ENCODE measurements around the gene PITPNM3. TPM values are rescaled to one million over a fixed set of nuclear protein-coding genes. Genes with fewer than 3 reads are reported as not detected.
"Not testable (repeated sequence)": the region's sequence is repeated elsewhere in the genome, so short reads cannot be mapped to it uniquely, and the experiment has no call there.

Gene PITPNM3
- total RNA-seq, 1 donor from 2014 or later = 13.9 TPM

DNA sequence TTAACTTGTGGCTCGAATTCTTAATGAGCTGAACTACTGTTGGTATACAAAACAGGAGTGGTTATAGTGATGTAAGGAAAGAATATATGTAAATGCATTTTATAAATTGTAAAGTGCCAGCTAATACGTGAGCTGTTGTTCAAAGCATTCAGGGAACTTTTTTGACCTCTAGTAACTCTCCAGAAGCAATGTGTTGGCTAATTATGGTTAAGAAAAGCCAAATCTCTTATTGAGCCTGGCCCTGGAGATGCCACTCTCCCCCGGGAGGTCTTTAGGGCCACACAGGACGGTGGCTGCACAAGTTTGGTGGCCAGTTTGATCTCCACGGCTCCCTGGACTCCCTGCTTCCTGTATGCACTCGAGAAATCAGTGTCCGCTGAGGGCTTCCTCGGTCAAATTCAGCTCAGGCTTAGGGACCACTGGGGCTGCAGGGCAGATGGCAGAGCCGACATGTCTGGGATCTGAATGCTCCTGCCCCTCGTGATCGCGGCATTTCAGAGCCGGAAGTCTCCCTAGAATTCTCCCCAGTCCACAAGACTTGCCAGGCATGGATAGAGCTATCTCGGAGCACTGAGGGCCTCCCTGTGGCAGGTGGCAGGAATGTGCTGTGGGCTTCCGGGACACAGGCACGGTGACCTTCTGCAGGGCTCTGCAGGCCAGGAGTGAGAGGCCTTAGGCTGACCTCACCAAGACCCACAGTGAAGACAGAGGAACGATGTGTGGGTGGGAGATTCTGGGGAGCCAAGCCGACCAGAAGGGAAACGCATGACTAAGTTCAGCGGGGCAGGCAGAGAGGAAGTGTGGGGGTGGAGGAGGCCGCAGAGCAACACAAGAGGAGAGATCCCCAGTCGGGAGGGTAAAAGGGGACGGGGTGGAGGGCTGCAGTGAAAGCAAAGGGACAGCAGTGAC lies 18.6 kb upstream of the PITPNM3 start:
- DNase-seq = no peak

DNA sequence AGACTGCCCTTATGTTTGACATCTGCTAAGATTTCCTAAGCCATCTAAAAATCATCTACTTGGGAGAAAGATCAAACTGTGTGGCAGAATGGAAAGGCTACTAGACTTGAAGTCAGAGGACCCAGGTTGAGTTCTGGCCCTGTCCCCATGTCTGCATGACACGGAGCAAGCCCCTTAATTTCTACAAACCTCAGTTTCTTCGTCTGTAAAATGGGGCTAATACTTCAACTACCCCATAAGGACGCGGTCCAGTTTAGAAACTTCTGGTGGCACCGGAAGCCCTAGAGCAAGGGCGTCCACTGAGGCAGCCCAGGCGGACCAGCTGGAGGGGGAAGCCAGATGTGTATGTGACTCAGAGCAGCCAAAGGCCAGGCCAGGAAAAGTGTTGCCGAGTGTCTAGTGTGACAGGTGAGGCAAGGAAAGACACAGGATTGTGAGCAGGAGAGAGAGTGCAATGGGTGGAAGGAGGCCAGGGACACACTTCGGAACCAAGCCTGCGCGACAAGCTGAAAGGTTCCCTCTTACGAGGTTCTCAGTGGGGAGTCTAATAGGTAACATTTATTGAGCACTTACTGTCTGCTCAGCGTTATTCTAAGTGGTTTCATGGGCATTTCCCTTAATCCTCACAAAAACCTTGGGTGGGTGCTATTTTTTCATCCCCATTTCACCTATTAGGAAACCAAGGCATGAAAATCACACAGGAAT lies 17.8 kb upstream of the PITPNM3 start:
- DNase-seq = no peak

DNA sequence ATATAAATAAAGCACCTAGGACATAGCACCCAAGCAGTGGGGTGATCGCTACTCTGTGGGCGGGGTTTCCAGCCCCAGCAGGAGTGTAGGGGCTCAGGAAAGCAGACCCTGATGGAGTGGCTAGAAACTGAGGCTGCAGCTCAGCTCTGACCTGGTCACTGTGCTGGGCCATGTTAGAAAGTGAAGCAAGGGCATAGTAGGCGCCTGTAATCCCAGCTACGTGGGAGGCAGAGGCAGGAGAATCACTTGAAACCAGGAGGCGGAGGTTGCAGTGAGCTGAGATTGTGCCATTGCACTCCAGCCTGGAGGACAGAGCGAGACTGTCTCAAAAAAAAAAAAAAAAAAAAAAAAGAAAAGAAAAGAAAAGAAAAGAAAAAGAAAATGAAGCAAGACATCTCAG lies 17.1 kb upstream of the PITPNM3 start:
- DNase-seq = not testable (repeated sequence)

DNA sequence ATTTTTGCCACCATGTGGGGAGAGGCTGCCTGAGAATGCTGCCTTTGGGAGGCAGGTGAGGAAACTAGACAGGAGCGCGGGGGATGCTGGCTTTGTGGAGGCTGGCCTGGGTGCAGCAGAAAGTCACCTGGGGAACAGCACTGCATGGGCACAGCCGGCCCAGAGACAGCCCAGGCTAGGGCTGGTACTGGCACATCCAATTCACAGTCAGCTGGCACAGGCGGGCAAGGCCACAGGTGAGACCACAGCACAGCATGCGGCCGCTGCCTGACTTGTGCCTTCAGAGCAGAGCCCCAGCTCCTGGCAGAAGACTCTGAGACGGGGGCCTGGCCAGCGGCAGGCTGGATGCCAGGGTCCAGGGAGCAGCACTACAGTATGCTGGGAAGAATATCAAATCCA lies 16.6 kb upstream of the PITPNM3 start:
- DNase-seq = no peak

DNA sequence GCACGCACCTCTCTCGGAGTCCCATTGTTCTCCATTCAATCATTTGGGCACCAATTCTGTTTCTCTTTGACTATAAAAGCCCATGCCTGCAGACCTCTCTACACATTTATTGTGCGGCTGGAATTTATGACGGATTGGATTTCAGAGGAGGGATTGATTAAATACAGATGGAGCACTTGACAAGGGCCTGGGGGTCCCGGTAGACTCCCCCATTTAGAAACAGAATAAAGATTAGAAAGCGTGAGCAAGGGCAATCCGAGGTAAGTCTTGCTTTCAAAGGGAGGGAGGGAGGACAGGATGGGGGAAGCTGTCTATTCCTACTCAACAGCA lies 15.1 kb upstream of the PITPNM3 start:
- no peak for DNase-seq

DNA sequence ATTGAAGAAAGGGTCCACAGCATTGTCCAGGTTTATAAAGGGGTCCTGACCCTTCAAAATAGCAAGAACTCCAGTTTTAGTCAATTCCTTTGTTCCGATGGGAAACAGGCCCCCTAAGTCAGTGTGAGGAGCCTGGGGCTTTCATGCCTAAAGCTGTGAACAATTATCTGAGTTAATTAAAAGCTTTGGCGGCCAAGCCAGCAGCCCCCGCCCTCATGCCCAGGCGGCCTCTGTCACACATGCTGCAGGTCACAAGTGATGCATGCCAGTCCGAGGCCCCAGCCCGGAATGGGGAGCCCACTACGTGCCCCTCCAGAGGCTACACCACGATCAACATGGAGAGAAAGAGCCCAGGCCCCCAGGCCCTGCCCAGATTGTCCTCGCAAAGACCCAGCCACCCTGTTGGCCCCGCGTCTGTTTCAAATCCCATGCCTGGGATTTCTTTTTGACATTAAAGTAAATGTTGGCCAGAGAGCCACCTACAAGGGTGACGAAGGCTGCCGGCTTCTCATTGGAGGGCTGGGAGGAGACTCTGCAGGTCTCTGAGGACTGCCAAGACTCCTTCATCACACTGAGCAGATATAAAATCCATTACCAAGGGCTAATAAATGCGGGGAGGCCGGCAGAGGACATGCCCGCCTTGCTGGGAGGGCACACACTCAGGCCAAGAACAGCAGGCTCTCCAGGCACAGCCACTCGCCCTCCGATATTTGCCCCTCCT lies 14.5 kb upstream of the PITPNM3 start:
- DNase-seq = no peak

DNA sequence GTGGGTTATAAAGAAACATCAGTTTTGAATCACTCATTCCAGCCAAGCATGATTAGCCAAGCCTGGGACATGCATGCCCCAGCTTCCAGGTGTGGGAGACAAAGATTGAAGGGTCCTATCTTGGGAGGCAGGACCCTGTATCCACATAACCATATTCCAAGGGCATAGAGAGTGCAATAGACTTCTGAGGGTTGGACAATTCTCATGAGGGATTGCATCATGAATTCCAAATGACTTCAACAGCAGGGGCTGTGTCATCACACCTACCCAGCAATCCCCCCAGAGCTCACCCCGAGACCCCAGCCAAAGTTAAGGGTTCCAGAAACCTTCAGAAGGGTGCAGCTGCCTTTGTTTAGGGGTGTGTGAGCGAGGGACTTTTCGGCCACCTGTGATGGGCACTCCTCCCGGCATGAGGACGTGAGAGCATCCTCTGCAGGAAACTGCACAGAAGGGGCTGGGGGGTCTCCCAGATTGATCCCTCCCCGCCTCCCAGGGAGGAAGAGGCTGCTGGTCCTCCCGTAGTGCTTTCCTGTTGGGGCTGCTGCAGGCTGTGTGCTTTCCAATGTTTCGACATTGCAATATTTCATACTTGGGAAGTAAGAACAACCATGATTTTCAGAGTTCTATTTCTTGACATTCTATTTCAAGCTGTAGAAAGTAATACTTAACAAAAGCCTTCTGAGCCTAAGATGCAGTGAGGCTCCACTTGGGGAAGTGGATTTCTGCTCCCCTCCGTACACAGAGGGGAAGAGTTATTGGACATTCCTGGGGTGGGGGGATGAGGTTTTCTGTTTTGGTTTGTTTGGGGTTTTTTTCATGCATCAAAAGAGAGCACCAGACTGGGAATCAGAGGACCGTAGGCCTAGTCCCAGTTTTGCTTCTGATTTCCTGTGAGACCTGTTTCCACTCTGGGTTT lies 13.3 kb upstream of the PITPNM3 start:
- DNase-seq = no peak

DNA sequence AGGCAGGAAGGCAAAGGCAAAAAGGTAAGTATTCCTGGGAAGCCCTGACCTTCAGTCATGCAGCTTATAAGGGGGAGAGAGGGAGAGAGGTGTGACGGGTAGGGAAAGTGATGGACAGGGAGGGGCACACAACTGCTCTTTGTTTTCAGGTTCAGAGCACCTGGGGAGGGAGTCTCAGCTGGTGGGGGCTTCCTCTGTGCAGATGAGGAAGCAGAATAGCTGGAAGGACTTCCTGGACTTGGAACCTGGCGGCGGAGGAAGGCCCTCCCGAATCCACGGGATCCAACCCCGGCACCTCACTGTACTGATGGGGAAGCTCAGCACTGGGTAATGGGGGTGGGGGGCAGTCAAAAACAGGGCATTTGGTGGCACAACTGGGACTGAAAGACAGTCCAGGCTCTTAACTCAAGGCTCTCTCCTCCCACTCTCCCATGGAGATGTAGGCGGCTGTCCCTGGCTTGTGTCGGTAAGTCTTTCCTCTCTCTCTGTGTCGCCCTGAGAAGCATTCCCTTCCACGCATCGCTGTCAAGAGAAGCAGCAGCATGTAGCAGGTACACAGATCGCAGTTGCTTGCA lies 11.9 kb upstream of the PITPNM3 start:
- no peak for DNase-seq

DNA sequence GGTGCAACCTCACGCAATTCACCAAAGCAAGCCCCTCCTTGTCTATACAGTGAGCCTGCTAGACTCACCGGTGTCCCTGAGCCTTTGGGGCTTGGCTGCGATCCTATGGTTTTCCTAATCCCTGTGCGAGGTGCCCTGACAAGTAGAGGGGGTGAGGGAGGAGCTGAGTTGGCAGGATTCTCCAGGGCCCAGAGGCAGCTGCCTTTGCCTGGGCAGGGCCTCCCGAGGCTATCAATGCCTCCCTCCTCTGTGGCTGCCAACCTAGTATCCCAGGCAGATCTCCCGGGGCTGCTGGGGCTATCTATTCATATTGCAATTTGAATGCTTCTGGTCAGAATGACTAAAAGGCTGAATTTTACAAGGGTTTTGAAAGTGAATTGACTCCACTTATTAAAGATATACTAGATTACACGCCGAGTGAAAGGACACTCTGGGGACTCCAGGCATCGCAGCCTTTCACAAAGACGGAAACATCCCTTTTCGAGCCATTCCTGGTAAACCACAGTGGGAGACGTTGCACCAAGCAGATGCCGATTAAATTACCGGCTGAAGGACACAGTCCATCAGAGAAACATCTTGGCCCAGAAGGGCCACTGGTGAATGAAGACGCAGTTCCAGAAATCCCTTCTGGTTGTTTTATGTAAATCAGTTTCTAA lies 11.3 kb upstream of the PITPNM3 start:
- DNase-seq = no peak

DNA sequence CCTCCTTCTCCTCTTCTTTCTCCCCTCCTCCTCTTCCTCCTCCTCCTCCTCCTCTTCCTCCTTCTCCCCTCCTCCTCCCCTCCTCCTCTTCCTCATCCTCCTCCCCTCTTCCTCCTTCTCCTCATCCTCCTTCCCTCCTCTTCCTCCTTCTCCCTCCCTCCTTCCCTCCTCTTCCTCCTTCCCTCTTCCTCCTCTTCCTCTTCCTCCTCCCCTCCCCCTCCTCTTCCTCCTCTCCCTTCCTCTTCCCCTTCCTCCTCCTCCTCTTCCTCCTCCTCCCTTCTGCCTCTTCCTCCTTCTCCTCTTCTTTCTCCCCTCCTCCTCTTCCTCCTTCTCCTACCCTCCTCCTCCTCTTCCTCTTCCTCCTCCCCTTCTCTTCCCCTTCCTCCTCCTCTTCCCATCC lies 5.1 kb upstream of the PITPNM3 start:
- DNase-seq = no peak

DNA sequence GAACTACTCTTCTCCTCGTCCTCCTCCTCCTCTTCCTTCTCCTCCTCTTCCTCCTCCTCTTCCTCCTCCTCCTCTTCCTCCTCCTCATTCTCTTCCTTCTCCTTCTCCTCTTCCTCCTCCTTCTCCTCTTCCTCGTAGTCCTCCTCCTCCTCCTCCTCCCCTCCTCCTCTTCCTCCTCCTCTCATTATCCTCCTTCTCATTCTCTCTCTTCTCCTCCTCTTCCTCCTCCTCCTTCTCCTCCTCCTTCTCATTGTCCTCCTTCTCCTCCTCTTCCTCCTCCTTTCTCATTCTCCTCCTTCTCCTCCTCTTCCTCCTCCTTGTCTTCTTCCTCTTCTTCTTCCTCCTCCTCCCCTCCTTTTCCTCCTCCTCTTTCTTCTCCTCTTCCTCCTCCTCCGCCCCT lies 4.1 kb upstream of the PITPNM3 start:
- DNase-seq = no peak

DNA sequence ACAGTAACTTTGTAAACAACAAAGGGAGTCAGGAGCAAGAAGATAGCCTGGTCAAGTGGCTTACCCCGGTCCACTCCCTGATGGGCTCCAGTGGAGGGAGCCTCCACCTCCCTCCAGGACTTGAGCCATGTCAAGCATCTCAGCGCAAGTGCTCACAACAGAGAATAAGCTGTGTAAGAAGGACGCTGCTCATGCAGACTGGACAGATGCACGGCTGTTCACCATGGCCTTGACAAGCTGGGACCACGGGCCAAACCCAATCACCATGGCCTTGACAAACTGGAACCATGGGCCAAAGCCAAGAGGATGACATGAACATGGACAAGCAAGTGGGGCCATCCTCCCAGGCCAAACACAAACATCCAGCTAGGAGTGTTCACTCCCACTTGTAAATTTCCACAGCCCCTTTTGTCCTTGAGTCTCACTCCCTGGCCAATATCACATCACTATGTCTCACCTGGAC lies 3.4 kb upstream of the PITPNM3 start:
- no peak for DNase-seq

DNA sequence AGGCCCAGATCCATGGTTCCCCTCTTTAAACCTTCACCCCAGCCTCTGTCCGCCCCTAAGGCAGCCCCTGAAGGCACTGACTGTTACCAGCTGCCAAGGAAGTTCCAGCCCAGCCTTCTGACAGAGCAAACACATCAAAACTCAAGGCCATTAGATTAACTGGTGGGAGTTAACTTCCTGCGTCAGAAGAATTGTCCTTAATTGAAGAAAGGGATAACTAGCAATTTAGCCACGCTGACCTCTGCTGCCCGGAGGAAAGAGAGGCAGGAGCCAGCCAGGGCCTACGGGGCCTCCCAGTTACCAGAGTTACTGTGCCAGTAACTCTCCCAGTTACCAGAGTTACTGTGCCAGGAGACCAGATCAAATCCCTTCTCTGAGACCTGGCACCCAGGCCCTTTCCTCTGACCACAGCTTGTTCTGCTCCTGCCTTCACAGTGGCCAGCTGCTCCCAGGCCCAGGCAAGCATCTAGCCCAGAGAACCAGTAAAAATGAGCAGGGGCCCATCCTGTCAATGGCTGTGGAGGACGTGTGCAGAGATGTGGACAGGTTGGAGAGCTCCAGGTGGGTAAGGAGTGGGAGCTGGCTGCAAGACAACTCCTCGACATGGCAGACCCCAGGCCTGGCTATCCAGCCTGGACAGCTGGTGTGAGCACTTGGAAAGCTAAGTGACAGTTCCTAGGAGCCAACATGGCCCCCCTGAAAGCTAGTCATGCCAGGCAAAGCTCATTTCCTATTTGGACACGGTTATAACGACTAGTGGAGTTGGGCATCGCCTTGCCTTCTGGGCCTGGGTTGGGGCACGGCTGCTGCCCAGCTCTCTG lies 2.8 kb upstream of the PITPNM3 start:
- no peak for DNase-seq

DNA sequence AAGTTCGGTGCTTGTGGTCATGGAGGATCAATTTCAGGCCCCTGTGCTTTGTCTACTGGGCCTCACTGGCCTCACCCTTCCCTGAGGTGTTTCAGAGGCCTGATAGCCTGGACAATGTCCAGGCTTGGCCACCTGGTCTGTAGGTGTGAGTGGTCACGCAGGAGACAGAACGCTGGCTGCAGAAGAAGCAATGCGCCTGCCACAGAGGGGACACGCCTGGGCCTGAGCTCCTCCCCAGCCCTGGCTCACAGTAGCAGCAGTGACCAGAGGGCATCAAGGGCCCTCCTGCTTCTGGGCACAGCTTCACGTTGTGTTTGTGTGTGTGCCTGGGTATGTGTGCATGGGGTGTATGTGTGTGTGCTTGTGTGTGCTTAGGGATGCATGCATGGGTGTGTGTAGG lies 1.9 kb upstream of the PITPNM3 start:
- DNase-seq = no peak

DNA sequence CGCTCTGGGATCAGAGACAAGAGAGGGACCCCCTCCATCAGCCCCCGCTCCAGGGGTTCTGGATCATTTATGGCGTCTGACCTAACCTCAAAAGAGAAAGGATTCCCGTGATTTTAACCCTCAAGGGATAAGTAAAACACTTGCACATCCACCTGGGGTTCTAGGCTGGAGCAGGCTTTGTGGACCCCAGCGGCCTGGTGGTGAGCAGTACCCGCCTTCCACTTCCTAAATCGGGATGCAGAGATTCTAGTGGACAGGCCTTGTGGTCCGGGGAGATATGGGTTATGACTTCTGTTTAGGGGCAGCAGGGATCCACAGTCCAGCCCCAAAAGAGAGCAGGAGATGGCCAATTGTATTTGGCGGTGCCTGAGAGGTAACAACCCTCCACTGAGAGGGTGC lies 684 bp upstream of the PITPNM3 start:
- DNase-seq = no peak

DNA sequence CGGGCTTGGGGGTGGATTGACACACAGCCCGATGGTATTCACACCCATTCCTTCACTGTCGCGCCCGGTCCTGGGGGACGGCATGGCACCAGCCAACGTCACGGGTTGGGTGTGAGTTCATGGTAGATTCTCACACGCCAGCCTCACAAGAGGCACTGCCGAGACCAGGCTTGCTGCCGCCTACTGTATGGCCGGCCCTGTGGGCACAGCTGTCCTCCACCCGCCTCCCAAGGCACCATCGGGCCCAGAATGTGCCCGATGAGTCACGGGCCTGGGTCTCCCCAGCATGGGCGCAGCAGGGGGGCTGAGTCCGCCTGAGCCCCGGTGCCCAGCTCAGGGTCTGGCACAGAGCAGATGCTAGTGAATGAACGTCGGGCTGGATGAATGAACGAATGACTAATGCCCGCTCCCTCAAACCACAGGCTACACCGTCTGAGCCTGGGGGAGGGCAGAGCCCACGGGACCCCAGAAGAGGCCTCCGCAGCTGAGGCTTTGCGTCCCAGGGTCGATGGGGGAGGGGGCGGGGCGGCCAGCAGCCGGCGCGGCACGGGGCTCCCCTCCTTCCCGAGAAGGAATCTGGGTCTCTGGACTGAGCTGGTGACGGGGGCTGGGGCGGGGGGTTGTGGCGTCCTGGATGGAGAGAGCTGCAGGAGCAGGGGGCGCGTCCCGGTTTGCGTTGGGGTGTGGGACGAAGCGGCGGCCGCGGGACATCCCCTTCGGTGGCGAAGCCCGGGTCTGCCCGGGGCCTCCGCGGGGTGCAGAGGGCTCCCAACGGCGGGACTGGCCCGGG lies 829 bp downstream of the PITPNM3 start:
- DNase-seq = peak; percentile 50

DNA sequence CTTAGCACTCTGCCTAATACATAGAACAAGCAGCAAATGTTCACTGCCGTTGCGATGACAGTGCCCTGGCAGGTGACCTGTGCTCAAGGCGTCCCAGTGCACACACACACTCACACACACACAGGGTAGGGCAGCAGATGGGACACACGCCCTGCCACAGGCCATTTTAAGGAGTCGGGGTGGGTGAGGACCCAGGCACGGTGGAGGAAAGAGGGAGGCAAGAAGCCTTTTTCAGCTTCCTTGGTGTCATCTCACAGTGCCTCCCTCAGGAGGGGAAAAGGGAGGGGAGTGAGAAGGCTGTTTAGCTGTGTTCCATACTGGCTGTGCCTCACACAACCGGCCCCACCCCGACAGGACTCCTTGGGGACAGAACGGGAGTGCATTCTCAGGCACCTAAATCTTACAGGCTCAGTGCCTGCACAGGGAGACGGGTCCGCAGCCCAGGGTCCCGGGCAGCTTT lies 1.5 kb downstream of the PITPNM3 start:
- peak; percentile 50 for DNase-seq

DNA sequence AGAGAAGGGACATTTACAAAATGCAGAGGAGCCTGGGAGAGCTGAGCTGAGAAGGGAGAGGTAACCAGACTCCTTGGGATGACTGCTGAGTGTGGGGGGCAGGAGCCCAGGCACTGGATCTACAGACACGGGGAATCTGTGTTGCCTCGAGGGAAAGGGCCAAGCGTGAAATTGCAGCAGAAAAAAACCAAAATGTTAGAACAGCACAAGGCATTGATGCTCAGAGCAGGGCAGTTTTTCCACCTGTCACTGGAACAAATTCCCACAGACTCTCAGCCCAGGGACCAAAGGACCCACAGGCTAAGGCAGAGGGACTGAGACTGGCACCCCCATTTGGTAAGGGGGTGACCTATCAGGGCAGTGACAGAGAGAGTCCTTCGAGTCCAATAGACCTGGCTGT lies 2.0 kb downstream of the PITPNM3 start:
- DNase-seq = no peak

DNA sequence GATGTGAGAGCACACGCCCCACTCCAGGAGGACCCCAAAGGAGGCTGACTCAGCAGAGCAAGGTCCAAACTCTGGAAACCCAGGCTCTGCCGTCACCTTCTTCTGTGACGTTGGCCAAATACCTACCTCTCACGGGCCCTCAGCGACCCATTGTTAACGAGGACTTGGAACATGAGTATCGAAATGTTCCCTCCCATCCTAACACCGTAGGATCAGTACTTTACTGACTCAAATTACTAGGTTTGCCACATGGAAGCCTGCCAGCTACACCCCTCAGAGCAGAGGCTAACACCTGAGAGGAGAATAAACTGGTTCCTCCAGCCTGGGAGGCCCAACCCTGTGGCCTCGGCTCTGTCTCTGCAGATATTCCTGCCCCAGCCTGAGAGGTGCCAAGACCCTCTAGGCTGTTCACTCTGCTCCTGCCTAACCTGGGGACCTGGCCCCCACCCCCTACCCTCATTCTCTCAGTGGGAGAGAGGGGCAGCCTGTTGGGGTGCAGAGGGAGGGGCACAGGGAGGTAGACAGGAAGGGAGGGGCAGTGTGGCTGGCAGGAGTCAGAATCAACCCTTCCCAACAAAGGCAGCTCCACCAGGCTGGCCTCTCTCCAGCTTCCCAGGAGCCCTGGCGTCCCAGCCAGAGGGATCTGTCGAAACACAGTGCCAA lies 4.4 kb downstream of the PITPNM3 start:
- DNase-seq = no peak
